Right atrium auricular region (tissue), 2 donors: Measurements from ENCODE around the gene AXIN1. TPM values are rescaled to one million over a fixed set of nuclear protein-coding genes. Genes with fewer than 3 reads are reported as not detected.

Experiments used
- DNase-seq: peaks from one replicate; pipeline ENCODE4 v3.0.0-alpha.2; 2019; ENCODE audit warnings: low spot score
- H3K27ac ChIP-seq, 2 donors: fragments of 200-600 bp; sonication (generic); 1 replicate in 1 of 2; 2 replicates in 1 of 2; pipeline ENCODE4 v1.5.1; 2016 to 2019
- H3K27me3 ChIP-seq, 2 donors: fragments of 200-600 bp; sonication (generic); one replicate each; pipeline versions ENCODE4 v1.5.1 to v1.6.0; 2017 to 2019
- H3K36me3 ChIP-seq: fragments of 200-600 bp; sonication (generic); one replicate; pipeline ENCODE4 v1.5.1; 2016
- H3K4me1 ChIP-seq, 2 donors: fragments of 200-600 bp; sonication (generic); one replicate each; pipeline versions ENCODE4 v1.5.1 to v1.6.0; 2017 to 2019
- H3K4me3 ChIP-seq, 2 donors: fragments of 200-600 bp; sonication (generic); 1 replicate in 1 of 2; 2 replicates in 1 of 2; pipeline ENCODE4 v1.5.1; 2017 to 2019; ENCODE audit warnings: mild to moderate bottlenecking in 1 of 2, moderate library complexity in 1 of 2
- H3K9me3 ChIP-seq, 2 donors: fragments of 200-600 bp; sonication (generic); one replicate each; pipeline ENCODE4 v1.5.1; 2019
- total RNA-seq, 2 donors: library from RNA; depleted of rRNA; stranded (reverse); fragments of >200 nt; gene quantifications; one replicate each; pipeline ENCODE4 v1.1.0, GENCODE V29; 2016
- TF ChIP-seq, protein P1 (sequence below), 2 donors: fragments of 200-600 bp; sonication (generic); IDR thresholded peaks; one replicate each; pipeline ENCODE4 v1.5.1; 2019; ENCODE audit warnings: antibody characterized with exemption in 2 of 2

The AXIN1 gene
- total RNA-seq, 2 donors from 2014 or later = 12.9 to 19.4 TPM

DNA sequence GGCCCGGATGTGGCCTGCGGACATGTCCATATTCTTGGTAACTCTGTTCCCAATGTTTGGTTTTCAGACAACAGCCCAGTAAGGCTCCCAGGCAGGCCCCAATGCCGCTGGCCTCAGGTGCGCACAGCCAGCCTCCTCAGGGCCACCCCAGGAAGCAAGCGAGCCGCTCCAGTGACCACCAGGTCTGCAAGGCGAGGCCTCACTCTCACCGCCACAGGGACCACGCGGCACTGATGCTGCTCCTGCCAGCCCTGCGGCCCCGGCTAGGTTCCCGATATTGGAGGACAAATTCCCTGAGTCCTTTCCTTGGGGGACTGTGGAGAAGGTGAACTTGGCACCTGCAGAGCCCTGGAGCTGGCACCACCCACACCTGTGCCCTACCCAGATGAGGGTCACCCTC is 50.6 kb downstream of the AXIN1 start:
- TF ChIP-seq, protein P1, sequence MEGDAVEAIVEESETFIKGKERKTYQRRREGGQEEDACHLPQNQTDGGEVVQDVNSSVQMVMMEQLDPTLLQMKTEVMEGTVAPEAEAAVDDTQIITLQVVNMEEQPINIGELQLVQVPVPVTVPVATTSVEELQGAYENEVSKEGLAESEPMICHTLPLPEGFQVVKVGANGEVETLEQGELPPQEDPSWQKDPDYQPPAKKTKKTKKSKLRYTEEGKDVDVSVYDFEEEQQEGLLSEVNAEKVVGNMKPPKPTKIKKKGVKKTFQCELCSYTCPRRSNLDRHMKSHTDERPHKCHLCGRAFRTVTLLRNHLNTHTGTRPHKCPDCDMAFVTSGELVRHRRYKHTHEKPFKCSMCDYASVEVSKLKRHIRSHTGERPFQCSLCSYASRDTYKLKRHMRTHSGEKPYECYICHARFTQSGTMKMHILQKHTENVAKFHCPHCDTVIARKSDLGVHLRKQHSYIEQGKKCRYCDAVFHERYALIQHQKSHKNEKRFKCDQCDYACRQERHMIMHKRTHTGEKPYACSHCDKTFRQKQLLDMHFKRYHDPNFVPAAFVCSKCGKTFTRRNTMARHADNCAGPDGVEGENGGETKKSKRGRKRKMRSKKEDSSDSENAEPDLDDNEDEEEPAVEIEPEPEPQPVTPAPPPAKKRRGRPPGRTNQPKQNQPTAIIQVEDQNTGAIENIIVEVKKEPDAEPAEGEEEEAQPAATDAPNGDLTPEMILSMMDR (IDR thresholded peaks at IDR 0.05) = no peak
- Histone ChIP-seq H3K4me1 (no peaks in the 10 kb centered on the region), H3K36me3 (peaks cover 30% of the 10 kb centered on the region), H3K27ac (no peak overlapping the region), H3K9me3 (no peaks in the 10 kb centered on the region), H3K4me3 (no peak overlapping the region), H3K27me3 (no peaks in the 10 kb centered on the region)
- no peak for DNase-seq

- Histone ChIP-seq H3K27me3 (no peaks in the 10 kb centered on the region), H3K4me1 (no peaks in the 10 kb centered on the region), H3K4me3 (no peak overlapping the region), H3K36me3 (peaks cover 37% of the 10 kb centered on the region), H3K27ac (no peak overlapping the region), H3K9me3 (no peaks in the 10 kb centered on the region)
- no peak for DNase-seq
- TF ChIP-seq, protein P1 (IDR thresholded peaks at IDR 0.05) = no peak
Observed at GRCh38 chr16:301235-301634, 51.3 kb downstream of the AXIN1 start.

GRCh38 chr16:297832-298231 is 54.7 kb downstream of the AXIN1 start:
- TF ChIP-seq, protein P1 (IDR thresholded peaks at IDR 0.05) = no peak
- no peak overlapping the region for H3K27ac ChIP-seq
- no peaks in the 10 kb centered on the region for H3K27me3 ChIP-seq
- no peak overlapping the region for H3K4me3 ChIP-seq
- no peaks in the 10 kb centered on the region for H3K9me3 ChIP-seq
- H3K36me3 ChIP-seq = peaks cover 28% of the 10 kb centered on the region
- no peak for DNase-seq
- H3K4me1 ChIP-seq = no peaks in the 10 kb centered on the region

DNA sequence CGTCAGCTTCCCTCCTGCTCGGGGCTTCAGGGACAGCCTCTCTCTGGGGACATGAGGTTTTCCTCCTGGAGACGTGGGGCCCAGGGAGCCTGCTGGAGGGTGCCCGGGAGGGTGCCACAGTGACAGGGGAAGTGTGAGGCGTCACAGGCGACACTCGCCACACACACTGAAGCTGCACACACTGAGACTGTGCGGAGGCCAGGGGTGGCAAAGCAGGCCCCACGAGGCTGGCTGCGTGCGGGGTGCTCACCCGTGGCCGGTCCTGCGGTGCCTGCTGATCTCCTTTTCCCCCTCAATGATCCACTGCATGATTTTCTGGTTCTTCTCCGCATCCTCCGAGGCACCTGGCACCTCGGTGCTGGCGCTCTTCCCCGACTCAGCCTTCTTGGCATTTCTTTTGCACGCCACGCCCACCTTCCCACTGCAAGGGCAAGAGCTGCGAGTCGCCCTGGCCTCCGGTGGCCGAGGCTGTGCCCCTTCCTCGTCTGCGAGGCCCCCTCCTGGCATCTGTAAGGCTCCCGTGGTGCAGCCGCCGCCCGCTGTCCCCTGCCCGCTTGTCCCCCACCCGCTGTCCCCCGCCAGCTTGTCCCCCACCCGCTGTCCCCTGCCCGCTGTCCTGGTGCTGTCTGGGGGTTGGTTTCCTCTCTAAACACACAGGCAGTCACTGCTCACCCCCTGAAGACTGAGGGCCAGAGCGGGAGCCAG is 55.6 kb downstream of the AXIN1 start:
- H3K27ac ChIP-seq = no peak overlapping the region
- TF ChIP-seq, protein P1 (IDR thresholded peaks at IDR 0.05) = no peak
- H3K4me3 ChIP-seq = no peak overlapping the region
- DNase-seq = no peak
- no peaks in the 10 kb centered on the region for H3K9me3 ChIP-seq
- no peaks in the 10 kb centered on the region for H3K27me3 ChIP-seq
- peaks cover 37% of the 10 kb centered on the region for H3K36me3 ChIP-seq
- H3K4me1 ChIP-seq = no peaks in the 10 kb centered on the region

DNA sequence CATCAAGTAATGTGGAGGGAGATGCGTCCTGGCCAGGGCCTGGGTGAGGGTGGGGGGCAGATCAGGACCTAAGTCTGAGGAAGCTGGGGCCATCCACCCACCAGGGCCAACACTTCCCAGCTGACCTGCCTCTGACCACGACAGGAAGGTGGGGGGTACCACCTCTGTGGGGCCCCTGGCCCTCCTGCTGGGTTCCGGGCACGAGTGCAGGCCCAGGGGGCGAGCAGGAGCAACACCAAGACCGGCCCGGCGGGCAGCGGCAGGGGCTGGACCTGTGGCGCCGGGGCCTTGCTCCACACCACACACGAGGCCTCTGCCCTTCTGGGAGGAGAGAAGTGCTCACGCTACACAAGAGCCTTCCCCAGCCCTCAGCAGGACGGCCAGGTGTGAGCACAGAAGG is 56.2 kb downstream of the AXIN1 start:
- H3K4me3 ChIP-seq = no peak overlapping the region
- no peak for DNase-seq
- no peak overlapping the region for H3K27ac ChIP-seq
- no peaks in the 10 kb centered on the region for H3K9me3 ChIP-seq
- TF ChIP-seq, protein P1 (IDR thresholded peaks at IDR 0.05) = no peak
- H3K27me3 ChIP-seq = no peaks in the 10 kb centered on the region
- peaks cover 37% of the 10 kb centered on the region for H3K36me3 ChIP-seq
- H3K4me1 ChIP-seq = no peaks in the 10 kb centered on the region
